H1 (cell line): Measurements from ENCODE around the gene PPP1R18. TPM values are rescaled to one million over a fixed set of nuclear protein-coding genes. Genes with fewer than 3 reads are reported as not detected.
A peak's percentile ranks its signal among the peaks of the same experiment; 100 is the strongest.

Source experiments
- CTCF ChIA-PET: fragments of 300-600 bp; sonication (Branson Sonifier 250); formaldehyde crosslinking; loops from one replicate; lab custom pipeline; 2021; ENCODE audit not compliant: partially characterized antibody; lab: Charles Lee
- POLR2A ChIA-PET: fragments of 300-600 bp; sonication (Branson Sonifier 250); formaldehyde crosslinking; loops from one replicate; lab custom pipeline; 2021; ENCODE audit warnings: inconsistent platforms; ENCODE audit not compliant: partially characterized antibody; lab: Charles Lee
- DNase-seq, 2 experiments: peaks; one replicate each; pipeline versions ENCODE4 v3.0.0 to v3.0.0-alpha.2; 2010 to 2022; ENCODE audit warnings: low spot score in 2 of 2, low read depth in 1 of 2, mixed read lengths in 1 of 2
- FAIRE-seq: peaks from 2 replicates; lab custom pipeline; 2011; peaks lifted over from hg19 to GRCh38; lab: Jason Lieb, UNC
- H2AFZ ChIP-seq: 2 replicates; pipeline ENCODE4 v1.8.1; 2012; ENCODE audit warnings: low read length, inconsistent platforms
- H2AK5ac ChIP-seq: 2 replicates; pipeline ENCODE4 v1.6.1; 2013; ENCODE audit warnings: low read depth, low read length
- H2BK120ac ChIP-seq: replicated peaks from 2 replicates; pipeline ENCODE3; 2013; ENCODE audit warnings: low read depth, low read length, inconsistent platforms
- H2BK12ac ChIP-seq: 2 replicates; pipeline ENCODE4 v1.6.1; 2013; ENCODE audit warnings: low read depth, low read length
- H2BK15ac ChIP-seq: 2 replicates; pipeline ENCODE4 v1.6.1; 2013; ENCODE audit warnings: low read length
- H2BK20ac ChIP-seq: 2 replicates; pipeline ENCODE4 v1.6.1; 2013; ENCODE audit warnings: low read length
- H2BK5ac ChIP-seq: 2 replicates; pipeline ENCODE4 v1.6.1; 2013; ENCODE audit warnings: low read depth, low read length
- H3K14ac ChIP-seq: 2 replicates; pipeline ENCODE4 v1.6.1; 2013; ENCODE audit warnings: inconsistent platforms; ENCODE audit not compliant: insufficient read length
- H3K18ac ChIP-seq: 2 replicates; pipeline ENCODE4 v1.6.1; 2013; ENCODE audit warnings: low read length; ENCODE audit errors: extremely low read depth
- H3K23ac ChIP-seq: 2 replicates; pipeline ENCODE4 v1.6.1; 2013; ENCODE audit warnings: inconsistent platforms; ENCODE audit not compliant: insufficient read length
- H3K23me2 ChIP-seq: 2 replicates; pipeline ENCODE4 v1.6.1; 2013; ENCODE audit warnings: low read depth, low read length
- H3K27ac ChIP-seq: 2 replicates; pipeline ENCODE4 v1.6.1; 2011; ENCODE audit warnings: low read depth, low read length, inconsistent platforms
- H3K27me3 ChIP-seq, 4 experiments: replicated peaks in 1 of 4; 1 replicate in 1 of 4; 2 replicates in 3 of 4; pipeline versions ENCODE4 v1.6.1 to v1.8.1; 2011 to 2013; ENCODE audit warnings: low read length in 3 of 4, mild to moderate bottlenecking in 3 of 4, inconsistent platforms in 2 of 4, mixed read lengths in 2 of 4, moderate library complexity in 1 of 4; ENCODE audit not compliant: control insufficient read depth in 3 of 4, insufficient read depth in 3 of 4; ENCODE audit errors: extremely low read depth in 1 of 4
- H3K36me3 ChIP-seq, 4 experiments: 2 replicates each; pipeline versions ENCODE4 v1.6.1 to v1.8.1; 2011 to 2013; ENCODE audit warnings: mild to moderate bottlenecking in 4 of 4, low read length in 3 of 4, moderate library complexity in 2 of 4, control low read depth in 1 of 4, inconsistent platforms in 1 of 4; ENCODE audit not compliant: insufficient read depth in 4 of 4, control insufficient read depth in 2 of 4
- H3K4ac ChIP-seq: replicated peaks from 2 replicates; pipeline ENCODE3; 2013; ENCODE audit warnings: low read length, low read depth, mixed read lengths, inconsistent platforms; ENCODE audit not compliant: insufficient read length
- H3K4me1 ChIP-seq, 4 experiments: replicated peaks in 1 of 4; 1 replicate in 1 of 4; 2 replicates in 3 of 4; pipeline versions ENCODE4 v1.6.1 to v1.8.1; 2011 to 2013; ENCODE audit warnings: low read length in 3 of 4, inconsistent platforms in 2 of 4, mixed read lengths in 1 of 4; ENCODE audit not compliant: insufficient read depth in 4 of 4, control insufficient read depth in 3 of 4
- H3K4me2 ChIP-seq, 2 experiments: 2 replicates each; pipeline versions ENCODE4 v1.6.1 to v1.8.1; 2011 to 2013; ENCODE audit warnings: low read depth in 2 of 2, low read length in 2 of 2, control low read depth in 1 of 2, inconsistent platforms in 1 of 2, mild to moderate bottlenecking in 1 of 2; ENCODE audit not compliant: insufficient read depth in 1 of 2
- H3K4me3 ChIP-seq, 4 experiments: fragments of 200-600, 300-600 bp in 1 of 4; sonication (generic), shearing (Covaris generic), sonication (Bioruptor Twin) in 1 of 4; 2 replicates each; pipeline versions ENCODE4 v1.5.1 to v1.8.1; 2011 to 2016; ENCODE audit warnings: low read length in 4 of 4, low read depth in 3 of 4, control low read depth in 2 of 4, inconsistent platforms in 2 of 4, mild to moderate bottlenecking in 2 of 4, mixed read lengths in 1 of 4, moderate library complexity in 1 of 4; ENCODE audit not compliant: insufficient read depth in 2 of 4; ENCODE audit errors: extremely low read depth in 1 of 4
- H3K56ac ChIP-seq: replicated peaks from 2 replicates; pipeline ENCODE3; 2013; ENCODE audit warnings: low read depth, mild to moderate bottlenecking, mixed read lengths, low read length, inconsistent platforms; ENCODE audit not compliant: insufficient read length
- H3K79me1 ChIP-seq: 2 replicates; pipeline ENCODE4 v1.6.1; 2013; ENCODE audit warnings: low read depth, low read length, control low read depth
- H3K79me2 ChIP-seq, 2 experiments: 2 replicates each; pipeline versions ENCODE4 v1.6.1 to v1.8.1; 2012 to 2013; ENCODE audit warnings: low read length in 2 of 2, mild to moderate bottlenecking in 2 of 2, inconsistent platforms in 1 of 2; ENCODE audit not compliant: insufficient read depth in 2 of 2, control insufficient read depth in 1 of 2
- H3K9ac ChIP-seq, 4 experiments: replicated peaks in 1 of 4; 1 replicate in 1 of 4; 2 replicates in 3 of 4; pipeline versions ENCODE4 v1.6.1 to v1.8.1; 2011 to 2013; ENCODE audit warnings: low read depth in 3 of 4, low read length in 3 of 4, control low read depth in 2 of 4, mild to moderate bottlenecking in 2 of 4, moderate library complexity in 2 of 4, inconsistent platforms in 1 of 4; ENCODE audit errors: extremely low read depth in 1 of 4
- H3K9me3 ChIP-seq, 2 experiments: 2 replicates each; pipeline versions ENCODE4 v1.6.1 to v1.8.1; 2012 to 2013; ENCODE audit warnings: mild to moderate bottlenecking in 2 of 2, moderate library complexity in 2 of 2, control low read depth in 1 of 2, inconsistent platforms in 1 of 2, low read depth in 1 of 2, low read length in 1 of 2, mixed read lengths in 1 of 2; ENCODE audit not compliant: insufficient read depth in 2 of 2
- H4K20me1 ChIP-seq, 2 experiments: replicated peaks in 1 of 2; 2 replicates each; pipeline versions ENCODE3 to v1.8.1; 2011 to 2013; ENCODE audit warnings: inconsistent platforms in 2 of 2, low read length in 2 of 2, mild to moderate bottlenecking in 1 of 2; ENCODE audit not compliant: insufficient read depth in 2 of 2, control insufficient read depth in 1 of 2
- H4K5ac ChIP-seq: 2 replicates; pipeline ENCODE4 v1.6.1; 2013; ENCODE audit warnings: low read length, low read depth, mixed read lengths, inconsistent platforms; ENCODE audit not compliant: insufficient read length
- H4K8ac ChIP-seq: 2 replicates; pipeline ENCODE4 v1.8.0; 2013; ENCODE audit warnings: mild to moderate bottlenecking, moderate library complexity, low read length, inconsistent platforms; ENCODE audit not compliant: insufficient read depth; ENCODE audit errors: extremely low read depth
- H4K91ac ChIP-seq: replicated peaks from 2 replicates; pipeline ENCODE3; 2013; ENCODE audit warnings: low read length, mixed read lengths, inconsistent platforms; ENCODE audit not compliant: insufficient read length
- YY1 ChIP-seq: IDR thresholded peaks from 2 replicates; pipeline ENCODE4 v1.6.1; 2011; ENCODE audit warnings: low read depth, mild to moderate bottlenecking, low read length
- WGBS, 2 experiments: shearing (Covaris generic) in 1 of 2; methylation state at CpG; one replicate each; pipeline versions ENCODE4 v1.1.6 to v1.1.7; 2013 to 2015; ENCODE audit warnings: low lambda C conversion rate in 2 of 2, mixed read lengths in 2 of 2, inconsistent platforms in 1 of 2, low coverage in 1 of 2, missing lambda C conversion rate in 1 of 2; ENCODE audit not compliant: insufficient replicate concordance in 2 of 2, insufficient coverage in 1 of 2, insufficient read length in 1 of 2; ENCODE audit errors: extremely low coverage in 1 of 2, missing lambda C conversion rate in 1 of 2; 5-methylcytosine and 5-hydroxymethylcytosine counted together
- polyA plus RNA-seq, 7 experiments: library from polyadenylated mRNA; depleted of rRNA in 3 of 7; stranded (reverse) in 5 of 7; unstranded in 2 of 7; fragments of >200 nt in 5 of 7; fragments of 200-250 nt in 2 of 7; gene quantifications; 1 replicate in 5 of 7; 2 replicates in 1 of 7; 4 replicates in 1 of 7; pipeline versions ENCODE4 v1.2.1 to v1.2.3, GENCODE V29; 2011 to 2013; ENCODE audit warnings: missing spikeins in 2 of 7, mixed read lengths in 2 of 7
- total RNA-seq: library from RNA; stranded (reverse); fragmentation: NEBNext Ultra II Directional; extraction: Animal tissue kit (Norgen Biotek cat#: 25700); gene quantifications from 2 replicates; pipeline ENCODE4 v1.2.1, GENCODE V29; 2021

Gene PPP1R18
- total and polyA plus RNA-seq, 2 of the 8 experiments (the other 6 are each of a cell fraction or from before 2014, with no cell fraction given): 25.1 to 29.1 TPM

- ChIA-PET CTCF (interaction anchor here (0.6 to 1.8 kb wide), 10 partner anchors 7 to 422 kb away, joined by 3 to 7 read pairs (median 4); partner anchors contain the start of gene DHX16), POLR2A (interaction anchor here (0.6 to 8.1 kb wide), 12 partner anchors 12 to 1722 kb away, joined by 3 to 50 read pairs (median 3); partner anchors contain the start of genes ATAT1 and FLOT1)
- no peak overlapping the region for H3K27ac ChIP-seq
- no peak overlapping the region for H4K91ac ChIP-seq
- H3K14ac ChIP-seq: no peak overlapping the region
- H2BK15ac ChIP-seq: no peak overlapping the region
- H3K9ac ChIP-seq: no peak overlapping the region
- H2BK120ac ChIP-seq: no peak overlapping the region
- H3K27me3 ChIP-seq: no peaks in the 10 kb centered on the region
- H3K23me2 ChIP-seq: no peaks in the 10 kb centered on the region
- H3K4me3 ChIP-seq: no peak overlapping the region
- no peak overlapping the region for H3K4me2 ChIP-seq
- no peak overlapping the region for H3K4ac ChIP-seq
- WGBS, 2 experiments: 95% methylated on average over 32 of the region's 34 CpGs; no CpG with 5 or more reads in 1 of the 2 experiments
- H2BK5ac ChIP-seq: no peak overlapping the region
- H3K36me3 ChIP-seq: peaks cover 14 to 42% (median 35%) of the 10 kb centered on the region in 4 experiments
- H3K4me1 ChIP-seq: no peaks in the 10 kb centered on the region
- TF ChIP-seq YY1: no peak
- H2AFZ ChIP-seq: no peak overlapping the region
- H3K56ac ChIP-seq: no peak overlapping the region
- no peak overlapping the region for H2BK20ac ChIP-seq
- no peaks in the 10 kb centered on the region for H3K9me3 ChIP-seq
- no peak for DNase-seq
- no peaks in the 10 kb centered on the region for H3K79me2 ChIP-seq
- FAIRE-seq: no peak
- H2BK12ac ChIP-seq: no peak overlapping the region
- H4K5ac ChIP-seq: no peak overlapping the region
- H4K8ac ChIP-seq: 0 out of 2 replicates have a peak overlapping the region, but pooled peaks have one; percentile 57
- no peak overlapping the region for H3K18ac ChIP-seq
- H2AK5ac ChIP-seq: no peak overlapping the region
- H4K20me1 ChIP-seq: no peaks in the 10 kb centered on the region
- H3K79me1 ChIP-seq: no peaks in the 10 kb centered on the region
- no peak overlapping the region for H3K23ac ChIP-seq
Measured at GRCh38 chr6:30664994-30665767, 21.3 kb downstream of the PPP1R18 start.
